ENCODE results near the gene DARS1. TPM values are rescaled to one million over a fixed set of nuclear protein-coding genes. Genes with fewer than 3 reads are reported as not detected.

The DARS1 gene
- total RNA-seq, 1 donor from 2014 or later: 86.0 TPM

DNA sequence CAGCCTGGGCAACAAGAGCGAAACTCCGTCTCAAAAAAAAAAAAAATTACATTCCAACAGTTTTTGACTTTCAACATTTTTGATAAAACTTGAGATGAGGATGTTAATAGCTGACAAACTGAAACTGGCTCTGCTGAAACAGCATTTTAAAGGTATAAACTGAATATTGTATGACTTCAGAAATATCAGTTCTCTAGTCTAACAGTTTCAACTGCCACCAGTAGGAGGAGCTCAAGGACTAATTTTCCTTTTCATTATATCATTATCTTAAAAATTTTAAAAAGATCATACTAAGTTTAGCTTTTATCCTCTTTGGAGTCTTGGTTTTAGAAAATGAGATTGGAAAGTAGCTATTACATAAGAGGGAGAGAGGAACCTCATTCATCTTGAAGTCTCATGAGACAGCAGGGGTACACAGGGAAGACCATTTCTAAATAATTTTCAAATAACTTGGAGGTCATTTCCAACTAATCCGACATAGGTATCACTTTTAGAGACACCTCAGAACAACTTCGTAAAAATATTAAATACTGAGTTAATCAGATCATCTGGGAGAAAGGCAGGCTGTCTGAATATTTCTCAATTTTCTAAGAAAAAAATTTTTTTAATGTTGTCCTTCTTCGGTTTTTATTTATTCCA, 71.6 kb downstream of the DARS1 start:
- TF ChIP-seq, protein P1, sequence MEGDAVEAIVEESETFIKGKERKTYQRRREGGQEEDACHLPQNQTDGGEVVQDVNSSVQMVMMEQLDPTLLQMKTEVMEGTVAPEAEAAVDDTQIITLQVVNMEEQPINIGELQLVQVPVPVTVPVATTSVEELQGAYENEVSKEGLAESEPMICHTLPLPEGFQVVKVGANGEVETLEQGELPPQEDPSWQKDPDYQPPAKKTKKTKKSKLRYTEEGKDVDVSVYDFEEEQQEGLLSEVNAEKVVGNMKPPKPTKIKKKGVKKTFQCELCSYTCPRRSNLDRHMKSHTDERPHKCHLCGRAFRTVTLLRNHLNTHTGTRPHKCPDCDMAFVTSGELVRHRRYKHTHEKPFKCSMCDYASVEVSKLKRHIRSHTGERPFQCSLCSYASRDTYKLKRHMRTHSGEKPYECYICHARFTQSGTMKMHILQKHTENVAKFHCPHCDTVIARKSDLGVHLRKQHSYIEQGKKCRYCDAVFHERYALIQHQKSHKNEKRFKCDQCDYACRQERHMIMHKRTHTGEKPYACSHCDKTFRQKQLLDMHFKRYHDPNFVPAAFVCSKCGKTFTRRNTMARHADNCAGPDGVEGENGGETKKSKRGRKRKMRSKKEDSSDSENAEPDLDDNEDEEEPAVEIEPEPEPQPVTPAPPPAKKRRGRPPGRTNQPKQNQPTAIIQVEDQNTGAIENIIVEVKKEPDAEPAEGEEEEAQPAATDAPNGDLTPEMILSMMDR (conservative IDR thresholded peaks at IDR 0.05; ENCODE audit: low read depth, low read length): peak; percentile 73
- H3K4me3 ChIP-seq (ENCODE audit: low read depth, low read length): no peak overlapping the region
- peak; percentile 12 for DNase-seq (ENCODE audit: low read depth)

DNA sequence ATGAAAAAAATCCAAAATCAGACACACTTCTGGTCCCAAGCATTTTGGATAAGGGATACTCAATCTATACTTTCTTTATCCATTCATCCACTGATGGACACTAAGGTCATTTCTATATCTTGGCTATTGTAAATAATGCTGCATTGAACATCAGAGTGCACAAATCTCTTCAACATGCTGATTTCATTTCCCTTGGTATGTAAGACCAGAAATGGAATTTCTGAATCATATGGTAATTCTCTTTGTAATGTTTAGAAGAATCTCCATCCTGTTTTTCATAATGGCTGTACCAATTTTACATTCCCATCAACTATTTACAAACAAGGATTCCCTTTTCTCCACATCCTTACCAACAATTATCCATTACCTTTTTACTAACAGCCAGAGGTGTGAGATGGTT, 75.5 kb downstream of the DARS1 start:
- H3K4me3 ChIP-seq (ENCODE audit: low read depth, low read length): no peak overlapping the region
- TF ChIP-seq, protein P1 (conservative IDR thresholded peaks at IDR 0.05; ENCODE audit: low read depth, low read length): no peak
- no peak for DNase-seq (ENCODE audit: low read depth)

DNA sequence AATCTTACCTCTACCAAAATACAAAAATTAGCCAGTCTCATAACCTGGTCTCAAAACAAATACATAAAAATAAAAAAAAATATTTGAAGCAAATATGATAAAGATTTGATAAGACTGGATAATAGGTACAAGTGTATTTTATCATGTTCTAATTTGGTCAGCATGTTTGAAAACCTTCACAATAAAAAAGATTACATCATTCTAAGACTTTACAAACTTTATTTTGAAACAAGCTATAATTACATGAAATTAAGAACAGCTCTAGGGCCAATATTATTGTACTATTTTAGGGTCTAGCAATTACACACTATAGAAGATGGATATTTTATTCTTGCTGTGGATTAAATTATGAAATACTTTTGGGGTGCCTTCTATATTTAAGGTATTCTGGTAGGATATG, 79.7 kb downstream of the DARS1 start:
- no peak overlapping the region for H3K4me3 ChIP-seq (ENCODE audit: low read depth, low read length)
- DNase-seq (ENCODE audit: low read depth): no peak
- TF ChIP-seq, protein P1 (conservative IDR thresholded peaks at IDR 0.05; ENCODE audit: low read depth, low read length): no peak

DNA sequence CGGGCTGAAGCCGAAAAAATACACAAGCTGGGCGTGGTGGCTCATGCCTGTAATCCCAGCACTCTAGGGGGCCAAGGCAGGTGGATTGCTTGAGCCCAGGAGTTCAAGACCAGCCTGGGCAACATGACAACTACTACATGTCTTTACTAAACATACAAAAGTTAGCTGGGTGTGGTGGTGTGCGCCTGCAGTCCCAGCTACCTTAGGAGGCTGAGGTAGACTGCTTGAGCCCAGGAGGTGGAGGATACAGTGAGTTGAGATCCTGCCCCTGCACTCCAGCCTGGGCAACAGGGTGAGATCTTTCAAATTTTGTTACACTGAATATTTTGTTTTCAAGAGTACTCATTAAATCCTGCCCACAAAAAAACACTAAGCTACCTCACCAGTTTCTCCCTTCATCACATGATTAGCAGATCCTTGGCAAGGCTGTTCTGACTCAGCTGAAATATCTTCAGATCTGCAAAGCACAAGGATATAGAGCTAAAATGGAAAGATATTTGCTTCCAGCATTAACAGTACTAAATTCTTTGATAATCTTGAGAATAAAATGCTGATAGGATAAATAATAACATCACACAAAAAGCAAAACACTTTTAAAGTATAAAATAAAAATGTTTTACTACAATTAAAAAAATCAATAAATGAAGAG, 81.0 kb downstream of the DARS1 start:
- TF ChIP-seq, protein P1 (conservative IDR thresholded peaks at IDR 0.05; ENCODE audit: low read depth, low read length): no peak
- H3K4me3 ChIP-seq (ENCODE audit: low read depth, low read length): no peak overlapping the region
- peak; percentile 6 for DNase-seq (ENCODE audit: low read depth)

DNA sequence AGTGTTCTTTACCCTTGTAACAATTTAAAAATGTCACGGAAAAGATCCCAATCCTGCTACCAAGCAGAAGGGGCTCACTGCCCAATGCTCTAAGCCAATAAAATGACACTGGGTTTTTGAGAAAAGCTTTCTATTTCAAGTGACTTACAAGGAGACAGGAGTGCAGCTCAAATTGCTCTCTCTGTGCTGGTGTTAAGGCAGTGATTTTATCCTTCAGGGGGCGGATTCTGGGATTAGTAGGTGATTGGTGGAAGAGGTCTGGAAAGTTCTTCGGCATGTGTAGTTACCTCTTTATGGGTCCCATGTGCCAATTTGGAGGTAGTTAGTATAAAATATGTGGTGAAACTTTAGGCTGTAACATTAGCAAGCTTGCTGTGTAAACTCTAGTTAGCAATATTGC, 81.8 kb downstream of the DARS1 start:
- TF ChIP-seq, protein P1 (conservative IDR thresholded peaks at IDR 0.05; ENCODE audit: low read depth, low read length): no peak
- no peak overlapping the region for H3K4me3 ChIP-seq (ENCODE audit: low read depth, low read length)
- DNase-seq (ENCODE audit: low read depth): no peak

DNA sequence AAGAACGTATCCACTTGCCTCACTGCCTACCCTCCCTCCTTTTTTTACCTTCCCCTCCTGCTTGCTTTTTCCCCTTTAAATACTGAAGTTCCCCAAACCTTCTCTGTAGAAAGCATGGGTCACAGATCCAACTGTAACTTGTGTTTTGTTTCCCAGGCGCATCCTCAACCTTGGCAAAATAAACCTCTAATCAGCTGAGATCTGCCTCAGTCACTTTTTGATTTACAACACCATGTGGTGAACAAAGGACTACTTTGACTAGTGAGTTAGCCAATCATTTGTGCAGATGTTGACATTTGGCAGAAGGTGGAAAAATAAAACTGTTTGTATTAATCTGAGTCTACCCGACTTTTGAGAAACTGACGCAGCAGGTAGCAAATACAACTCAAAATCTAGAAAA, 85.9 kb downstream of the DARS1 start:
- TF ChIP-seq, protein P1 (conservative IDR thresholded peaks at IDR 0.05; ENCODE audit: low read depth, low read length): no peak
- no peak for DNase-seq (ENCODE audit: low read depth)

More for the DNA sequence above, 85.9 kb downstream of the DARS1 start:
- H3K4me3 ChIP-seq (ENCODE audit: low read depth, low read length): no peak overlapping the region
